Measurements from ENCODE around the gene DAAM2.

Gene DAAM2

GRCh38 chr6:39855356-39855995 is 63.3 kb downstream of the DAAM2 start:
- Histone ChIP-seq H3K4me3 (ENCODE audit: low read length, poor library complexity, severe bottlenecking) (no peak overlapping the region), H4K20me1 (ENCODE audit: insufficient read depth, low read length, poor library complexity, severe bottlenecking) (no peaks in the 10 kb centered on the region), H3K9ac (ENCODE audit: low read depth, low read length, poor library complexity, severe bottlenecking) (no peak overlapping the region), H3K4me1 (ENCODE audit: insufficient read depth, low read length, poor library complexity, severe bottlenecking) (no peaks in the 10 kb centered on the region), H3K4me2 (ENCODE audit: low read depth, low read length, poor library complexity, severe bottlenecking) (no peak overlapping the region), H3K9me2 (replicated peaks; ENCODE audit: low read depth, low read length) (no peaks in the 10 kb centered on the region), H3K27me3 (ENCODE audit: insufficient read depth, low read length, poor library complexity, severe bottlenecking) (no peaks in the 10 kb centered on the region), H3K9me3 (ENCODE audit: insufficient read depth, low read depth, low read length) (no peaks in the 10 kb centered on the region), H3K36me3 (ENCODE audit: insufficient read depth, low read length) (no peaks in the 10 kb centered on the region), H3K79me2 (ENCODE audit: insufficient read depth, low read length) (no peaks in the 10 kb centered on the region), H3F3A (ENCODE audit: low read depth) (no peaks in the 10 kb centered on the region), H2AFZ (ENCODE audit: low read length) (no peak overlapping the region)
- TF ChIP-seq CTCF (conservative IDR thresholded peaks at IDR 0.05; ENCODE audit: low read length) (no peak), EZH2phosphoT487 (IDR thresholded peaks at IDR 0.05; ENCODE audit: borderline replicate concordance) (no peak)

- Histone ChIP-seq H3K4me3 (ENCODE audit: low read length, poor library complexity, severe bottlenecking) (no peak overlapping the region), H3K9me3 (ENCODE audit: insufficient read depth, low read depth, low read length) (no peaks in the 10 kb centered on the region), H3K36me3 (ENCODE audit: insufficient read depth, low read length) (no peaks in the 10 kb centered on the region), H3K9ac (ENCODE audit: low read depth, low read length, poor library complexity, severe bottlenecking) (no peak overlapping the region), H3F3A (ENCODE audit: low read depth) (no peaks in the 10 kb centered on the region), H3K4me2 (ENCODE audit: low read depth, low read length, poor library complexity, severe bottlenecking) (no peak overlapping the region), H3K9me2 (replicated peaks; ENCODE audit: low read depth, low read length) (no peaks in the 10 kb centered on the region), H3K4me1 (ENCODE audit: insufficient read depth, low read length, poor library complexity, severe bottlenecking) (no peaks in the 10 kb centered on the region), H4K20me1 (ENCODE audit: insufficient read depth, low read length, poor library complexity, severe bottlenecking) (no peaks in the 10 kb centered on the region), H2AFZ (ENCODE audit: low read length) (no peak overlapping the region), H3K79me2 (ENCODE audit: insufficient read depth, low read length) (no peaks in the 10 kb centered on the region), H3K27me3 (ENCODE audit: insufficient read depth, low read length, poor library complexity, severe bottlenecking) (no peaks in the 10 kb centered on the region)
- TF ChIP-seq EZH2phosphoT487 (IDR thresholded peaks at IDR 0.05; ENCODE audit: borderline replicate concordance), result no peak
- no peak for TF ChIP-seq CTCF (conservative IDR thresholded peaks at IDR 0.05; ENCODE audit: low read length)
These were observed 66.8 kb downstream of the DAAM2 start for GRCh38 chr6:39859025-39859424.

GRCh38 chr6:39861663-39862062 is 69.5 kb downstream of the DAAM2 start:
- no peak for TF ChIP-seq CTCF (conservative IDR thresholded peaks at IDR 0.05; ENCODE audit: low read length)
- no peak for TF ChIP-seq EZH2phosphoT487 (IDR thresholded peaks at IDR 0.05; ENCODE audit: borderline replicate concordance)
- H3K36me3 ChIP-seq (ENCODE audit: insufficient read depth, low read length), result no peaks in the 10 kb centered on the region
- H3K4me2 ChIP-seq (ENCODE audit: low read depth, low read length, poor library complexity, severe bottlenecking), result no peak overlapping the region
- H2AFZ ChIP-seq (ENCODE audit: low read length), result no peak overlapping the region
- H3F3A ChIP-seq (ENCODE audit: low read depth), result no peaks in the 10 kb centered on the region
- H4K20me1 ChIP-seq (ENCODE audit: insufficient read depth, low read length, poor library complexity, severe bottlenecking), result no peaks in the 10 kb centered on the region
- H3K4me3 ChIP-seq (ENCODE audit: low read length, poor library complexity, severe bottlenecking), result no peak overlapping the region
- H3K79me2 ChIP-seq (ENCODE audit: insufficient read depth, low read length), result no peaks in the 10 kb centered on the region
- no peaks in the 10 kb centered on the region for H3K9me3 ChIP-seq (ENCODE audit: insufficient read depth, low read depth, low read length)
- H3K4me1 ChIP-seq (ENCODE audit: insufficient read depth, low read length, poor library complexity, severe bottlenecking), result no peaks in the 10 kb centered on the region
- no peaks in the 10 kb centered on the region for H3K27me3 ChIP-seq (ENCODE audit: insufficient read depth, low read length, poor library complexity, severe bottlenecking)
- no peak overlapping the region for H3K9ac ChIP-seq (ENCODE audit: low read depth, low read length, poor library complexity, severe bottlenecking)
- no peaks in the 10 kb centered on the region for H3K9me2 ChIP-seq (replicated peaks; ENCODE audit: low read depth, low read length)

All from Loucy (cell line).